GOT3 (cell line): ENCODE data around the gene CDYL.

Source experiments
- DNase-seq: peaks from one replicate; lab custom pipeline; 2025; ENCODE audit warnings: mixed read lengths; lab: John Stamatoyannopoulos, UW

Gene CDYL

GRCh38 chr6:4776131-4776492 lies at the start of gene CDYL:
Gene CDYL, plus strand, starts transcription at chr6:4776404. Its CDS starts 380 bp downstream, at chr6:4776784.
- peak; percentile 67 for DNase-seq

GRCh38 chr6:4726645-4727044 lies 49.6 kb upstream of the CDYL start:
- no peak for DNase-seq

GRCh38 chr6:4727217-4727616 lies 49.0 kb upstream of the CDYL start:
- DNase-seq: no peak

GRCh38 chr6:4727671-4728435 lies 48.4 kb upstream of the CDYL start:
- DNase-seq: no peak

DNA sequence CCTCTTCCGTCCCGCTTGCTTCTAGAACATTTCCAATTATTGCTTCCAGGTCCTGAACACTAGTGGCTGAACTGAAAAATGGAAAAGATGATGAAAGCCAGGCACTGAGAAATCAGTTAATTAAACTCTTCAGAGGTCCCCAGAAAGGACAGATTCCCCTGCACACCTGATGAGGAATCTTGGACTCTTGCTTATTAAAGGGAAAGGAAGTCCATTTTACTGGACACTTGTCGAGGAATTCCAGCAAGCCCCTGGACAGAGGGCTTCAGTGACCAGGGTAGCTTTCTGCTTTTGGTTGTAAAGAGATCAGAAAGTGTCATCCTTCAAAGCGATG lies 47.8 kb upstream of the CDYL start:
- DNase-seq: no peak

DNA sequence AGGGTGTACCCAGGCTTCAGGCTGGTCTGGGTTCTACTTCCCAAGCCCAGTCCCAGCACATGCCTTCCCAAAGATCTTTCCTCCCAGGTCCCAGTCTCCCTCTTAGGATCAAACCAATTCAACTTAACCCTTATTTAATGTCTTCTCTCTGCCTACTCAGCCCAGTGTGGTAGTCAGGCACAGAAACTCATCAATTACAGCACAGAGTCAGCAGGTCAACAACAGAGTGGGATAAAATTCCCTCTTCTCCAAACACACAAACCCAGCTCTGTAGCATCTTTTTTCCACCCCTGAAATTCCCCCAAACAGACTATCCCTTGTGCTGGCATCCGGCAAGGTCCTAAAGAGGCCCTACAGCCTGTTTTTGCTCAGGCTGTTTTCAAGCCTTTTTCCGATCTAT lies 47.3 kb upstream of the CDYL start:
- DNase-seq: no peak

- DNase-seq: no peak
Observed at GRCh38 chr6:4731996-4732395, 44.2 kb upstream of the CDYL start.

DNA sequence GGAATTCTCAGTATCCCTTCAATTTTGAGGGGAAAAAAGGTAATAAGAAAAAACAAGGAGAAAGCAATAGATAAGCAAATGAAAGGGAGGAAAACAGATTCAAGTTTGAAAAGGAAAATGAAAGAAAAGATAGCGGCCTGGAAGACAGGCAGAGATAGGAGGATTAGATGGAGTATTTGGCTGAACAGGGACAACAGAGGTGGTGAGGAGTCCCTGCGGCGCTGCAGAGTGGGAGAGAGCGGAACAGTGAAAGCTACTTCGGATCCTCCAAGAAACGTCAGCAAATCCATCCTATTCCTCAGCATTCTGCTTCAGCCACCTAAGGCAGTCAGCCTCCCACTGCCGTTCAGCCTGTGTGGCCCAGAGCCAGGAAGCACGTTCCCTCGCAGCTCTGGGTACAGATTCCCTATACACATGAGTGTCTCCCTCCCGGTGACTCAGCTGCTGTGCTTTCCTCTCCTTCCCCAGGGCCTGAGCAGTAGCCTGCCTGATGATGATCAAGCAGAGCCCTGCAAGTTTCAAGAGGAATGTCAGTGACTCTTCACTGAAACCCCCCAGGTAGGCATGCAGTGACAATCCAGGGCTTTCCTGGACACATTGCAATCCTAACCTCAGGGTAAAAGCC lies 43.4 kb upstream of the CDYL start:
- peak; percentile 34 for DNase-seq

DNA sequence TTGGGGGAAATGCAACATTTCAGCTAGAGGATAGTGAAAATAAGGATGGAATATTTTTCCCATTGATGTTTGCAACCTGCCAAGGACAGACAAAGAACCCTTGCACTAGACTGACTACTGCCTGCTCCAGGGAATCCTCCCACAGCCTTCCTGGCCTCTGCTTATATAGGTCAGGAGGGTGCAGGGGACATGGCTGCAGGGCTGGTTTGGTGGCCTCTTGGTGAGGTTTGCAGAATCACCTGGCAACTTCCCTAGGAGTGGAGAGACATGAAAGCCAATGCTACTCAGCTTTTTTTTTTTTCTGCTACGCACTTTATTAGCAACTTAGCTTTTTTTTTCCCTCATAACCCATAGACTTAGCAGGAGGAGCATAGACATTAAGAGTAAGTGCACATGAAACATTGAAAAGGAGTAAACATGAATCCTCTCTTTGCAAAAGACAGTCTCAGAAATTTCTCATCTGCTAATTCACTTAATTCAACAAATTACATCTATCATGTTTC lies 39.8 kb upstream of the CDYL start:
- no peak for DNase-seq

GRCh38 chr6:4740032-4740431 lies 36.2 kb upstream of the CDYL start:
- no peak for DNase-seq

- no peak for DNase-seq
Observed at GRCh38 chr6:4743062-4743461, 33.1 kb upstream of the CDYL start.

GRCh38 chr6:4743926-4744325 lies 32.3 kb upstream of the CDYL start:
- no peak for DNase-seq

DNA sequence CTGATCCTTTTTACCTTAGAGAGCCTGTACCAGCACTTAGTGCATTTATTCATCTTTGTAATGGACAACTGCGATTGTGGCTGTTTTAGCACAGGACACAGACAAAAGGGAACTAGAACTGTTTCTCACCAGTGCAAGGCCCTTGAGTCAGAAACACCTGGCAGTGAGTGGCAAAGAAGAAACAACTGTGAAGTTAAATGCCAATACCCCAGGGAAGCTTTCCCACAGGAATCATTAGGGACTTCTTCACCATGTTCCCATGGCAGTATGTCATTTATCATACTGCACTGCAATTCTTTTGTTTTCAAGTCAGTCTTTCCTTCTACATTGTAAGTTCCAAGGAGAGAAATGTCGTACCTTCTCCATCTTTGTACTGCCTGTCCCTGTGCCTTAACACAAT lies 28.6 kb upstream of the CDYL start:
- no peak for DNase-seq

DNA sequence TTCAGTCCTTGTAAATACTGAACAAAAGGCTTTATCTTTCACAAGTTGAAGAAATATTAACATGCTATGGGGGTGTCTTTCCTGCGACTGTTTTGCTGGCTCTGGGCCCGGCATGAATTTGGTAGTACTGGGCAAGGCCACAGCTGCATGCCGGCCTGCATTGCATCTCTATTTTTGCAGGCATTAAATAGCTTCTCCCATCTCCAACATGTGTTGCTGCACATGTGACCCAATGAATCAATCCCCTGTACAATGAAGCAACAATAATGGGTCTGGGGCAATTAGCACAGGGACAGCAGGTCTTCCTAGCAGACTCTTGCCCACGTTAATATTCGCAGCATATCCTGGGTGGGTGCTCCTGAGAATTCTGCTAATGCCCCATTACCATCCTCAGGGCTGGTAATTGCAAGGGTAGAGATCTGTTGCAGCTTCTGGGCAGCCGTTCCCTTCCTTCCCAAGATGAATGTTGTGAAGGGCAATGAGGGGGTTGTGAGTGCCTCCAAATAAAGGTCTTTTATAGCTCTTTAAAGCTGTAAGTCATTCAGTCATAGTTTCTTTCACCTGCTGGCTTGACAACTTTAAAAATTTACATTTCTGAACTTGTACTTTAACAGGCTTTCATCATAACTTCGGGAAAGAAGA lies 24.3 kb upstream of the CDYL start:
- no peak for DNase-seq

GRCh38 chr6:4756247-4756646 lies 20.0 kb upstream of the CDYL start:
- no peak for DNase-seq

DNA sequence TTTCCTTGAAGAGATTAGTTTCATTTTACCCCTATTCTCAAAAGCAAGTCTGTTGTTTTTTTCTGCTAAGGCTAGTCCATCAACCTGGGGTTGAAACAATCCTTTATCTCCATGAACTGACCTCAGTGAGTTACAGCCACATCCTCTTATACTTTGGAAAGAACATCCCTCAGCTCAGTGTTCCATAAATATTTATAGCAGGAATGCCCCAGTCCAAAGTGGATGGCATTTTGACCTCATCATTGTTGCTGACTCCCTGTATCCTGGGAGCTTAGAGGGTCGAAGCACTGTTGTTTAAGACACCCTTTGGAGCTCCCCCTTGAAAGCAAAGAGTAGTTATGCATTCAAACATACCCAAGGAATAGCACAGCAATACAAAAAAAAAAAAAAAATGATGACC lies 16.2 kb upstream of the CDYL start:
- no peak for DNase-seq

DNA sequence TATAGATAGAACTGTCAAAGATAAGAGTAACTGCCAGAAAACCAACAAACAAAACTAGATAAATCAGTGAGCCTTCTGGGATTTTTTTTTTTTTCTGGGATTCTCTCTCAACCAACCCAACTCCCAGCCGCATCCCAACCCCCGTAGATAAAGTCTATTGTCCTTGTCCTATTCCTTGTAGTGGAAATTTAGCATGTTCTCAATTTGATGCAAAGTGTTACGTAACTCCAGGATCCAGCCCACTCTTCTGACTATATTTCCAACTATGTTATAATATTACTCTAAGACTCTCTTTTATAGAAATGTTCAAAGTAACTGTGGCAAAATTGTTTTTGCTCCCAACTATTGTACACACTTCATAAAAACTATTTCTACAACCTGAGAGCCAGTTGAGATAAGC lies 15.4 kb upstream of the CDYL start:
- no peak for DNase-seq

DNA sequence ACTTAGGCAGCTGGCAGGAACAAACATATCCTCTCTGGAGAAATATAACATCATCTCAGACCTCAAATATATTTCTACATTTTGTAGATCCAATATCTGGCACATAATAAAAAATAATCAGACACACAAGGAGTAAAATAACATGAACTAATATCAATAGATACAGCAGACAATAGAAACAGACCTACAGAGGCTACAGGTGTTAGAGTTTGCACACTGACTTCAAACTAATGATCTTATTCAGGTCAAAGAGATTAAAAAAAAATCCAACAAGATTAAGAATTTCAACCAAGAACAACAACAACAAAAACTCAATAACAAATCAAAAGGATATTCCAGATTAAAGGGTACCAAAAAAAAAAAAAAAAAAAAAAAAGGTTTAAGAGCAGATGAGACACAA lies 13.9 kb upstream of the CDYL start:
- DNase-seq: no peak

DNA sequence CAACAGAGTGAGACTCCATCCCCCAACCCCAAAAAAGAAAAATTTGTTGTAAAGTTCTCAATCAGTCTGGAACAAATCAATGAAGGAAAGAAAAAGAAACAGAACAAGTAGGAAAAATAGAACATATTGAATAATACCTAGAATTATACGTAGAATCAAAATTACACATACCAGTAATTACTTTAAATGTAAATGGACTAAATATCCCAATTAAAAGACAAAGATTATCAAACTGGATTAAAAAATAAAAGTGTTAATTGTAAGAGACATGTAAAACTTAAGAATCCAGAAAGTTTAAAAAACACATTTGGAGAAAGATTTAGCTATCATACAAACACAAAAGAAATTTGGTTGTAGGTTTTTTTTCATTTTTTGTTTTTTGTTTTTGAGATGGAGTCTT lies 12.3 kb upstream of the CDYL start:
- no peak for DNase-seq

GRCh38 chr6:4768815-4769214 lies 7.4 kb upstream of the CDYL start:
- no peak for DNase-seq

GRCh38 chr6:4772750-4773149 lies 3.5 kb upstream of the CDYL start:
- no peak for DNase-seq

- no peak for DNase-seq
Observed at GRCh38 chr6:4773181-4773580, 3.0 kb upstream of the CDYL start.

- DNase-seq: no peak
Observed at GRCh38 chr6:4774296-4774695, 1.9 kb upstream of the CDYL start.
